NOMO-1 (cell line): ENCODE measurements around the gene ZNF546.
"Not testable (repeated sequence)": the region's sequence is repeated elsewhere in the genome, so short reads cannot be mapped to it uniquely, and the experiment has no call there.

Experiments used
- DNase-seq, 2 experiments: peaks; one replicate each; lab custom pipeline; 2025; ENCODE audit not compliant: unreplicated experiment in 2 of 2; lab: John Stamatoyannopoulos, UW

ZNF546 gene

GRCh38 chr19:39983695-39984300 is 13.1 kb upstream of the ZNF546 start:
- no peak for DNase-seq

- no peak for DNase-seq
Measured at GRCh38 chr19:39986643-39987042, 10.2 kb upstream of the ZNF546 start.

DNA sequence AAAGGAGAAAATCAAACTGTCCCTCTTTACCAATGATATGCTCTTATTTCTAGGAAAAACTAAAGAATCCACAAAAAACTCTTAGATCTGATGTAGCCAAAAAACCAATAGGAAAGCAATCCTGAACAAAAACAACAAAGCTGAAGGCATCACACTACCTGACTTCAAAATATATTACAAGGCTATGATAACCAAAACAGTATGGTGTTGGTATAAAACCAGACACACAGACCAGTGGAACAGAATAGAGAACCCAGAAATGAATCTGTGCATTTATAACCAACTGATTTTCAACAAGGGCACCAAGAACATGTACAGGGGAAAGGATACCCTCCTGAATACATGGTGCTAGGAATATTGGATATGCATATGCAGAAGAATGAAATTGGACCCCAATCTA is 9.7 kb upstream of the ZNF546 start:
- no peak for DNase-seq

DNA sequence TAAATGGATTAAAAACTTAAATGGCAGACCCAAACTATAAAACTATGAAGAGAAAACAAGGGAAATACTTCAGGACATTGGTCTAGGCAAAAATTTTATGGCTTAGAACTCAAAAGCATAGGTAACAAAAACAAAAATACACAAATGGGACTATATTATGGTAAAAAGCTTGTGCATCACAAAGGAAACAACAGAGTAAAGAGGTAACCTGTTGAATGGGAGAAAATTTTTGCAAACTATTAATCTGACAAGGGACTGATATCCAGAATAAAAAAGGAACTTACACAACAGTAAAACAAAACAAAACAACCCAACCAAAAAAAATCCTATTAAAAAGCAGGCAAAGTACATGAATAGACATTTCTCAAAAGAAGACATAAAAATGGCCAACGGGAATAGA is 9.3 kb upstream of the ZNF546 start:
- DNase-seq: no peak

DNA sequence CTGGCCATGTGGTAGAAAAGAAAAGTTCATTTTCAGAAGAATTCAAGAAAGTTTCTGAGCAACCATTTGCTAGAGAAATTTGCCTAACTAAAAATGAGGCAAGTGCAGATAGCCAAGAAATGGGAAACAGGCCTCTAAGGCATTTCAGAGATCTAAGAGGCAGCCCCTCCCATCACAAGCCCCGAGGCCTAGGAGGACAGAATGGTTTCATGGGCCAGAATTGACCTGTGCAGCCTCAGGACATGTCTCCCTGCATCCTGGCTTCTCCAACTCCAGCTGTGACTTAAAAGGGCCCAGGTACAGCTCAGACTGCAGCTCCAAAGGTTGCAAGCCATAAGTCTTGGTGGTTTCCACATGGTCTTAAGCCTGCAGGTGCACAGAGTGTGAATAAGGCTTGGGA is 3.3 kb upstream of the ZNF546 start:
- DNase-seq: no peak

- no peak for DNase-seq
Measured at GRCh38 chr19:39994361-39994760, 2.5 kb upstream of the ZNF546 start.

DNA sequence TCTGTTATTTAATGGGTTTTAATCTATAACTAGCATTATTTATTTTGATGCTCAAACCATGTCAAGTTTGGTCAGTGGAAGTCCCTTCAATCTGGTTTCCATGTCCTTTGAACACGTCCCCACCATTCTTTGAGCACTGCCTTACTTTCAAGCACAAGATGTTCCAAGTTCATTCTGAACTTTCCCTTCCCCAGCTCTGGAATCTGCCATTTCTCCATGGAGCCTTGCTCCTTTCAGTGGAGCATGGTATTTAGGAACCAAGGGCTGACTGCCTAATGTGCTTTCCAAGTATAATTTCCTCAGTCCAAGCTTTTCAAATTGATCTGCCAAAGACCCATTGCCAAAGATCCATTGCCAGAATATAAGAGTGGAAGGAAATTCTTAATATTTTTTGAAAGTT is 1.1 kb upstream of the ZNF546 start:
- DNase-seq: no peak

DNA sequence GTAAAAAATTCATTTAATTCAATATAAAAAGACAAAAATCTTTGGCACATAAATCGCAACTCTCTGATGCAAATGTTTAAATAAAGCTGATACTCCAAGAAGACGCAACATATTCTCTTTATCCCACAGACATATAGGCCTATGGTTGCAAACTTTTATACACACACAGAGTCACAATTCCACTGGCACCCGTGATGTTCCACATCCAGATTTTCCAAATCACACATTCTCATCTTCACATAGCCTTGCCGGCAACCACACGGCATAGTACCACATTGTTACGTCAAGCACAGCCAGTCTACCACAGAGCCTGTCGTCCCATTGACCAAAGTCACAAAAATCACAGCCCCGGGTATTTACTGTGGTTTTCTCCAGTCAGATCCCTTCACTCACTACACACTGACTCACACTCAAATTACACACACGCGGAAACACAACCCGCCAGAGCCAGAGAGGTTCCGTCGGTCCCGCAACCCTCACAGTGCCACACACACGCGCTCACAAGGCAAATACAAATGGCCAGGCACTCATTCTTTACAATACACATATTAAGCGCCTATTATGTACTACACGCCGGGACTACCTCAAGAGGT is 546 bp upstream of the ZNF546 start:
- no peak for DNase-seq

DNA sequence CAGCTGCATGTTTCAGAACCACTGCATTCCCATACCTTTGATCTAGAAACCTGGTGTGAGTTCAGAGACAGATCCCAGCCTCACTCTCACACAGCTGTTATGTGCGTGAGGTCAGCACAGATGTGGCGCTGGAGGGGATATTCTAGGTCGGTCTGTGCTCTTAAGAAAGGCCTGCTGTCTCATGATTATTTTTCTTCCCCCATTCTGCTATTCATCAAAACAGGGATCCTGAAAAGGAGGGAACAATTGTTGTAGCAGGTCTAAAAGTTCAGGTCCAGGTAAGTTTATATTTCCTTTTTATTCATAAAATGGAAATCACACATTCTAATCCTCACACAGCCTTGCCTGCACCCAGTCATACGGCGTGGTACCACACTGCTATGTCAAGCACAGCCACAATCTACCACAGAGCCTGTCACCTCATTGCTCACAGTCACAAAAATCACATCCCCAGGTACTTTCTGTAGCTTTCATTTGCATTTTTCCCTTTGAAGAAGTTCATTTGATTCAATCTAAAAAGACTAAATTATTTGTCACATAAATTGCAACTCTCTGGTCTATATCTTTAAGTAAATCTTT is 867 bp downstream of the ZNF546 start:
- DNase-seq: no peak

GRCh38 chr19:39998501-39998900 is 1.6 kb downstream of the ZNF546 start:
- no peak for DNase-seq

DNA sequence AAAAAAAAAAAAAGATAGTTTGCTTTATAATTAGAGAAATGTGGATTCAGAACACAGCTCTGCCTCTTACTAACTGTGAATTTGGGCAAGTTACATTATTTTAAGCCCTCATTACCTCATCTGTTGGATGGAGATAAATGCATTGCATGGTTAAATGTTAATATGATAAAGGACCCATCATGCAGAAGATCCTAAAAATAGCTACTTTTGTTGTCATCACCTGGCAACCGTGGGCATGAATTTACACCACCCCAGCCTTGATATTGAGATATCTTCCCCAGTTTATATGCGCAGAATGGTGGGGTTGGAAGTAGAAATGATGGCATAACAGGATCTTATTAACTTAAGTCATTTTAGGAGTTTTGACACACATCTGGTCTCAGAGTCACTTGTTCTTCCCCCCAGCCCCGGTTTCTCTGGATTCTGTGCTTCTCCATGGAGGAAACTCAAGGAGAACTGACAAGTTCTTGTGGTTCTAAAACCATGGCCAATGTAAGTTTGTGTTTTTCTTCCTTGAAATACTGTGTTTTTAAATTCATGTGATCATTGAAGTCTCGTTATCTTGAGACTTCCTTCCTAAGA is 8.9 kb downstream of the ZNF546 start:
- DNase-seq: no peak

DNA sequence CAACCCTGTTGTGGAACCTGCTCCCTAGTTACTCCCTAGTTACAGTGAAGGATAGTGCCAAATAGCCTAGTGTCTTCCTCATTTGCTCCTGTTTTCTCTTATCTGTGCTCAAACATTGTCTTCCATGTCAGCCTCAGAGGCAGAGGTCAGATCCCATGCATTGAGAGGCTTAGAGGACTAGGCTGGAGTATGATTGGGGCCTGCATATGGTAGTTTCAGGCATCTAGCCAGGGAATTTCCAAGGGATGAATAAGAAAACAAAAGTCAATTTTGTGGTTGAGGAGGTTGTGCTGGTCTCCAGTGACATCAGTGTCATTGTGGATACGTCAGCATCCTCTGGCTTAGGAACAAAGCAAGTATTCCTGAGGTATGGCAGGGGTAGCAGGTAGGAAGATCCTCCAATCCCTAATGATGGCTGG is 9.4 kb downstream of the ZNF546 start:
- no peak for DNase-seq

DNA sequence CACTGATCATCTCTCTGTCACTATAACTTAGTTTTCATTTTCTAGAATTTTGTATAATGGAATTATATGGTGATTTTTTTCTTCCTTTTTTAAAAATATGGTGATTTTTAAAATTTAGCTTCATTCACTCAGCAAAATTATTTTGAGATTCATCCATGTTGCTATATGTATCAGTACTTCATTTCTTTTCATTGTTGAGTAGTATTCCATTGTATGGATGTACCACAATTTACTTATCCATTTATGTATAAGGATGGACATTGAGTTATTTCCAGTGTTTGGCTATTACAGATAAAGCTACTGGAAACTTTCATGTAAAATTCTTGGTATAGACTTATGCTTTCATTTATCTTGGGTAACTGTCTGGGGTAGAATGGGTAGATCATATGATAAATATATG is 12.8 kb downstream of the ZNF546 start:
- no peak for DNase-seq

DNA sequence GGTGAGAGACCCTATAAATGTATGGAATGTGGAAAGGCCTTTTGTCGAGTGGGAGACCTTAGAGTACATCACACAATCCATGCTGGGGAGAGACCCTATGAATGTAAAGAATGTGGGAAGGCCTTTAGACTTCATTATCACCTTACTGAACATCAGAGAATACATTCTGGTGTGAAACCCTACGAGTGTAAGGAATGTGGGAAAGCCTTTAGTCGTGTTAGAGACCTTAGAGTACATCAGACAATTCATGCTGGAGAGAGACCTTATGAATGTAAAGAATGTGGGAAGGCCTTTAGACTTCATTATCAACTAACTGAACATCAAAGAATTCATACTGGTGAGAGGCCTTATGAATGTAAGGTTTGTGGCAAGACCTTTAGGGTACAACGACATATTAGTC is 17.1 kb downstream of the ZNF546 start:
- no peak for DNase-seq

GRCh38 chr19:40023969-40024368 is 27.1 kb downstream of the ZNF546 start:
- no peak for DNase-seq

DNA sequence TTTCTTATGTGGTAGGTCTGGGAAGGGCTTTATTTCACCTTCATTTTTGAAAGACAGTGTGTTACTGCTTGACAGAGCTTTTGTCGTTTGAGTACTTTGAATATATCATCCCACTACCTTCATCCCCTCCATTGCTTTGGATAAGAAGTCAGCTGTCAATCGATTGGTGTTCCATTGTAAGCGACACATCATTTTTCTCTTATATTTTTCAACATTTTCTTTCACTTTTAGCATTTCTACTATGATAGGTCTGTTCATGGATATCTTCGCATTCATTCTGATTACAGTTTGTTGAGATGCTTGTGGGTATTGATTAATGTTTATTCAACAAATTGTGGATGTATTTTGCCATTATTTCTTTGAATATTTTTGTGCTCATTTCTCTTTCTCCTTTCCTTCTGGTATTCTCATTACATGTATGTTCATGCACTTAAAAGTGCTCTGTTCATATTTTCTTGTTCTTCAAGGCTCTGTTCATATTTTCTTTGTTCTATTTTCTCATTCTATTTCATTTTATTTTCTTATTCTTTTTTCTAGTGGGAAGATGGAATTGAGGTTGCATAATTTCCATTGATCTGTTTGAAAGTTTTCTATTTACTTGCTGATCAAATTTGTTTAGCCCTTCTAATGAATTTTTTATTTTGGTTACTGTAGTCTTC is 29.2 kb downstream of the ZNF546 start:
- no peak for DNase-seq

DNA sequence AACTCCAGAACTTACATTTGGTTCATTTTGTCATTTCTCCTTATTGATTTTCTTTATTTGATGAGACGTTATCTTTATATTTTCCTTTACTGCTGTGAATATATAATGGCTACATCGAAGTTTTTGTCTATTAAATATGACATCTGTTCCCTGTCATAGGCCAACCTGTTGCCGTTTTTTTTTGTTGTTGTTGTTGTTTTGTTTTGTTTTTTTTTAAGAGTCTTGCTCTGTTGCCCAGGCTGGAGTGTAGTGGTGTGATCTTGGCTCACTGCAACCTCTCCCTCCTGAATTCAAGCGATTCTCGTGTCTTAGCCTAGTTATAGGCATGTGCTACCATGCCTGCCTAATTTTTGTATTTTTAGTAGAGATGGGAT is 29.7 kb downstream of the ZNF546 start:
- no peak for DNase-seq

GRCh38 chr19:40033989-40034560 is 37.2 kb downstream of the ZNF546 start:
- no peak for DNase-seq

DNA sequence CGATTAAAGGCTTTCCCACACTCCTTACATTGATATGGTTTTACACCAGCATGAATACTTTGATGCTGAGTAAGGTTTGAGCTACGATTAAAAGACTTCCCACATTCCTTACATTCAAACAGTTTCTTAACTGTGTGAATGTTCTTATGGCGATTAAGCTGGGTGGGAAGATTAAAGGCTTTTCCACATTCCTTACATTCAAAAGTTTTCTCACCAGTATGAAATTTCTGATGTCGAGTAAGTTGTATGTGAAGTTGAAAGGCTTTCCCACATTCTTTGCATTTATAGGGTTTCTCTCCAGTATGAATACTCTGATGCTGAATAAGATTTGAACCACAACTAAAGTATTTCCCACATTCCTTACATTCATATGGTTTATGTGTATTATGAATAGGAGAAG is 39.1 kb downstream of the ZNF546 start:
- no peak for DNase-seq

GRCh38 chr19:40038047-40038446 is 41.2 kb downstream of the ZNF546 start:
- DNase-seq: not testable (repeated sequence)

- not testable (repeated sequence) for DNase-seq
Measured at GRCh38 chr19:40041718-40042117, 44.9 kb downstream of the ZNF546 start.
